ENCODE results near the gene ADGRG6.

- TF ChIP-seq CTCF (IDR thresholded peaks at IDR 0.05) (no peak), POLR2A (IDR thresholded peaks at IDR 0.05) (no peak)
Measured at GRCh38 chr6:142353690-142354089, 51.9 kb downstream of the ADGRG6 start.

All from esophagus squamous epithelium (tissue), 4 donors.